ENCODE results near the gene ADAMTS2.

- TF ChIP-seq EZH2 (IDR thresholded peaks at IDR 0.05; ENCODE audit: low read depth, low read length, severe bottlenecking): no peak
- no peak for TF ChIP-seq CTCF (IDR thresholded peaks at IDR 0.05; ENCODE audit: control extremely low read depth in 1 of 3, insufficient read depth in 1 of 3, low read depth in 1 of 3, low read length in 3 of 3)
- no peak for TF ChIP-seq MAX (IDR thresholded peaks at IDR 0.05)
- TF ChIP-seq FOSL1 (IDR thresholded peaks at IDR 0.05; ENCODE audit: insufficient read depth, low read depth, low read length): no peak
- no peak for TF ChIP-seq E2F6 (IDR thresholded peaks at IDR 0.05)
- no peak for TF ChIP-seq POLR2A (IDR thresholded peaks at IDR 0.05; ENCODE audit: control extremely low read depth in 1 of 2, low read depth in 2 of 2, low read length in 2 of 2)
- no peak for TF ChIP-seq POLR2AphosphoS5 (IDR thresholded peaks at IDR 0.05; ENCODE audit: low read depth, low read length)
Measured at GRCh38 chr5:179176166-179176565, 169.1 kb downstream of the ADAMTS2 start.
